PC-3 (cell line): Measurements from ENCODE around the gene RSF1. TPM values are rescaled to one million over a fixed set of nuclear protein-coding genes. Genes with fewer than 3 reads are reported as not detected.

Source experiments
- ATAC-seq: fragments of 200-7000 bp; cut with Tn5 transposase; 2 replicates; pipeline ENCODE4 v1.9.1; 2020; ENCODE audit warnings: mild to moderate bottlenecking, moderate library complexity
- BruUV-seq: library from RNA; stranded (reverse); fragments of 400-500 nt; replicated peaks from 2 replicates; lab custom pipeline; 2021; lab: Mats Ljungman, UMichigan
- CTCF ChIA-PET: fragments of 300-600 bp; sonication (Branson Sonifier 250); formaldehyde crosslinking; loops from one replicate; lab custom pipeline; 2022; ENCODE audit warnings: antibody characterized with exemption; lab: Charles Lee
- POLR2A ChIA-PET: fragments of 300-600 bp; sonication (Branson Sonifier 250); formaldehyde crosslinking; loops from one replicate; lab custom pipeline; 2022; ENCODE audit warnings: antibody characterized with exemption; ENCODE audit not compliant: unreplicated experiment; lab: Charles Lee
- DNase-seq: peaks from one replicate; pipeline ENCODE4 v3.0.0-alpha.2; 2015
- H2AFZ ChIP-seq: fragments of 300-600 bp; sonication (generic); 2 replicates; pipeline ENCODE4 v1.6.0; 2016; ENCODE audit warnings: antibody characterized with exemption, low read length
- H3F3A ChIP-seq: fragments of 300-600 bp; sonication (generic); one replicate; pipeline ENCODE4 v1.6.0; 2017; ENCODE audit warnings: antibody characterized with exemption, low read length, control low read depth, mild to moderate bottlenecking; ENCODE audit not compliant: unreplicated experiment
- H3K27ac ChIP-seq: fragments of 300-600 bp; sonication (generic); 2 replicates; pipeline ENCODE4 v1.5.1; 2016; ENCODE audit warnings: mild to moderate bottlenecking, low read length
- H3K27me3 ChIP-seq: fragments of 300-600 bp; sonication (generic); 2 replicates; pipeline ENCODE4 v1.6.1; 2016; ENCODE audit warnings: low read length, mixed read lengths
- H3K36me3 ChIP-seq: fragments of 300-600 bp; sonication (generic); 2 replicates; pipeline ENCODE4 v1.6.1; 2016; ENCODE audit warnings: low read depth, mixed run types, low read length, mixed read lengths
- H3K4me1 ChIP-seq: fragments of 300-600 bp; sonication (generic); 2 replicates; pipeline ENCODE4 v1.5.1; 2016; ENCODE audit warnings: low read length; ENCODE audit not compliant: insufficient read depth
- H3K4me2 ChIP-seq: fragments of 300-600 bp; sonication (generic); 2 replicates; pipeline ENCODE4 v1.6.0; 2016; ENCODE audit warnings: low read length
- H3K4me3 ChIP-seq: fragments of 300-600 bp; sonication (generic); 2 replicates; pipeline ENCODE4 v1.5.1; 2016; ENCODE audit warnings: mild to moderate bottlenecking, low read length, mixed read lengths
- H3K79me2 ChIP-seq: fragments of 300-600 bp; sonication (generic); 2 replicates; pipeline ENCODE4 v1.6.1; 2017; ENCODE audit warnings: low read length, mixed read lengths
- H3K9ac ChIP-seq: fragments of 300-600 bp; sonication (generic); 2 replicates; pipeline ENCODE4 v1.6.0; 2016; ENCODE audit warnings: mild to moderate bottlenecking, low read length
- H3K9me2 ChIP-seq: fragments of 300-600 bp; sonication (generic); replicated peaks from 2 replicates; pipeline ENCODE4 v1.6.1; 2016; ENCODE audit warnings: mixed run types, low read length, mixed read lengths
- H3K9me3 ChIP-seq: fragments of 300-600 bp; sonication (generic); 2 replicates; pipeline ENCODE4 v1.6.1; 2016; ENCODE audit warnings: low read length, mixed read lengths
- H4K20me1 ChIP-seq: fragments of 300-600 bp; sonication (generic); 2 replicates; pipeline ENCODE4 v1.6.1; 2016; ENCODE audit warnings: low read length, mixed read lengths
- EZH2 ChIP-seq: fragments of 300-600 bp; sonication (generic); IDR thresholded peaks from one replicate; pipeline ENCODE4 v1.6.1; 2017; ENCODE audit warnings: antibody characterized with exemption, mild to moderate bottlenecking, low read length; ENCODE audit not compliant: unreplicated experiment
- EZH2phosphoT487 ChIP-seq: fragments of 300-600 bp; sonication (generic); IDR thresholded peaks from 2 replicates; pipeline ENCODE4 v1.6.1; 2018; ENCODE audit warnings: mild to moderate bottlenecking, antibody characterized with exemption, low read length, borderline replicate concordance
- intact Hi-C: fragments of 100-400 bp; cut with micrococcal nuclease; formaldehyde crosslinking; loops from 2 replicates; pipeline ENCODE4 v1.9.0; 2023
- total RNA-seq: library from RNA; depleted of rRNA; stranded (reverse); fragments of >200 nt; gene quantifications from 2 replicates; pipeline ENCODE4 v1.2.3, GENCODE V29; 2014
- TF ChIP-seq, protein P1 (sequence below): fragments of 300-600 bp; sonication (generic); conservative IDR thresholded peaks from 2 replicates; pipeline ENCODE4 v1.5.1; 2017; ENCODE audit warnings: antibody characterized with exemption, low read depth, mild to moderate bottlenecking, low read length

Gene RSF1
- total RNA-seq, 1 experiment from 2014 or later: 30.0 TPM

DNA sequence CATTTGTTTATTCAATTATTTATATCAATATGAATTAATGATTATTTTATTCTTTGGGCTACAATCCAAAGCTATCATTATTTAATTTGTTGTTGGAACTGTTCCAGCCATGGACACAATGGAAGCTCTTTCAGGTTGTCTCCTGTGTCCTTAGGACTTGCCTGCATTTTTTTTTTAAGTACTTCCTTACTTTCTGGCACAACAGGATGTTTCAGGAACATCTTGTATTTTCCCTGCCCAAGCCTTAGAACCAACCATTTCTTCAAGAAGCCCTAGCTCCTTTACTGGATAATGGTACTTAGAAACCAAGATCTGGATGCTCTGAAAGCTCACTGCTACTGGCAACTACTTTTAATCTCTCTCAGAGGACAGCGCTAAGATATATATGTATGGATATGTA lies 125.1 kb downstream of the RSF1 start:
- ATAC-seq: no peak
- H3K27ac ChIP-seq: no peak overlapping the region
- BruUV-seq: no TSS peak
- H3K27me3 ChIP-seq: no peaks in the 10 kb centered on the region
- H3K4me3 ChIP-seq: no peak overlapping the region
- no peak for DNase-seq
- no peaks in the 10 kb centered on the region for H3K9me2 ChIP-seq
- H3K79me2 ChIP-seq: no peaks in the 10 kb centered on the region
- peaks cover 15% of the 10 kb centered on the region; the same call in 1 of the 2 replicates for H3K36me3 ChIP-seq
- H3K9me3 ChIP-seq: no peaks in the 10 kb centered on the region
- no peaks in the 10 kb centered on the region for H3F3A ChIP-seq
- TF ChIP-seq EZH2: no peak
- no peak for TF ChIP-seq EZH2phosphoT487
- TF ChIP-seq, protein P1, sequence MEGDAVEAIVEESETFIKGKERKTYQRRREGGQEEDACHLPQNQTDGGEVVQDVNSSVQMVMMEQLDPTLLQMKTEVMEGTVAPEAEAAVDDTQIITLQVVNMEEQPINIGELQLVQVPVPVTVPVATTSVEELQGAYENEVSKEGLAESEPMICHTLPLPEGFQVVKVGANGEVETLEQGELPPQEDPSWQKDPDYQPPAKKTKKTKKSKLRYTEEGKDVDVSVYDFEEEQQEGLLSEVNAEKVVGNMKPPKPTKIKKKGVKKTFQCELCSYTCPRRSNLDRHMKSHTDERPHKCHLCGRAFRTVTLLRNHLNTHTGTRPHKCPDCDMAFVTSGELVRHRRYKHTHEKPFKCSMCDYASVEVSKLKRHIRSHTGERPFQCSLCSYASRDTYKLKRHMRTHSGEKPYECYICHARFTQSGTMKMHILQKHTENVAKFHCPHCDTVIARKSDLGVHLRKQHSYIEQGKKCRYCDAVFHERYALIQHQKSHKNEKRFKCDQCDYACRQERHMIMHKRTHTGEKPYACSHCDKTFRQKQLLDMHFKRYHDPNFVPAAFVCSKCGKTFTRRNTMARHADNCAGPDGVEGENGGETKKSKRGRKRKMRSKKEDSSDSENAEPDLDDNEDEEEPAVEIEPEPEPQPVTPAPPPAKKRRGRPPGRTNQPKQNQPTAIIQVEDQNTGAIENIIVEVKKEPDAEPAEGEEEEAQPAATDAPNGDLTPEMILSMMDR: no peak
- H3K9ac ChIP-seq: no peak overlapping the region
- H3K4me2 ChIP-seq: no peak overlapping the region
- no peak overlapping the region for H2AFZ ChIP-seq
- no peaks in the 10 kb centered on the region; the same call in 1 of the 2 replicates for H3K4me1 ChIP-seq
- POLR2A ChIA-PET: no interaction called here
- CTCF ChIA-PET: no interaction called here
- H4K20me1 ChIP-seq: no peaks in the 10 kb centered on the region
- intact Hi-C loops: no loop called here

DNA sequence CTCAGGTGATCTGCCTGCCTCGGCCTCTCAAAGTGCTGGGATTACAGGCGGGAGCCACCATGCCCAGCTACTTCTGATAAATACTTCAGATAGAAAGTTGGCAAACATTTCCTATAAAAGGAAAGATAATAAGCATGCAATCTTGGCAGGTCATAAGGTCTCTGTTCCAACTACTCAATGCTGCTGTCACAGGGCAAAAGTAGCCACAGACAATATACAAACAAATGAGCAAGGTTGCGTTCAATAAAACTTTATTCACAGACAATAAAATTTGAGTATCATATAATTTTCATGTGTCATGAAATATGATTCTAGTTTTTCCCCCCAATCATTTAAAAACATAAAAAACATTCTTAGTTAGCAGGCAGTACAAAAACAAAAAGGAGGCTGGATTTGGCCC lies 129.9 kb downstream of the RSF1 start:
- no TSS peak for BruUV-seq

DNA sequence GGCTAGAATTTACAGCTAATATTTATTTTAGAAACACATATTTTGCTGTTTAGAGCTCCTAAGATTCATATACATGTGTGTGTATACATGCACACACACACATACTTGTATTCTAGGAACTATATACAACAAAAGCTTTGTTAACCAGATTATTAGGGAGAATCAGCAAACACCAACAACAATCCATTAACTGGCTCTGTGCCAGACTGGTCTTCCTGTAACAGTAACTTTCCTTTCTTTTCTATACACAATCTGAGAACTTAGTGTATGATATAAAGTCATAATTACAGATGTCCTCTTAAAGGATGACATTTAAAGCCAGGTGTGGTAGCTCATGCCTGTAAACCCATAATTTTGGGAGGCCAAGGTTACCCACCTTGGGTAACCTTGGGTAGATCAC lies 133.4 kb downstream of the RSF1 start:
- CTCF ChIA-PET: no interaction called here
- no TSS peak for BruUV-seq
- H3K36me3 ChIP-seq: peaks cover 12% of the 10 kb centered on the region; the same call in 1 of the 2 replicates

More for the DNA sequence above, 129.9 kb downstream of the RSF1 start:
- Histone ChIP-seq H3K4me3 (no peak overlapping the region), H4K20me1 (no peaks in the 10 kb centered on the region), H3K9me3 (no peaks in the 10 kb centered on the region), H3K4me2 (no peak overlapping the region), H2AFZ (no peak overlapping the region), H3K79me2 (no peaks in the 10 kb centered on the region), H3K4me1 (0 out of 2 replicates have a peak, but pooled peaks cover 6% of the 10 kb centered on the region), H3K9ac (no peak overlapping the region), H3K9me2 (no peaks in the 10 kb centered on the region), H3K36me3 (peaks cover 6% of the 10 kb centered on the region; the same call in 1 of the 2 replicates), H3F3A (no peaks in the 10 kb centered on the region), H3K27me3 (no peaks in the 10 kb centered on the region), H3K27ac (no peak overlapping the region)
- POLR2A ChIA-PET: no interaction called here
- intact Hi-C loops: no loop called here
- no peak for DNase-seq
- no peak for TF ChIP-seq EZH2phosphoT487
- TF ChIP-seq EZH2: no peak
- TF ChIP-seq, protein P1: no peak
- ATAC-seq: no peak
- CTCF ChIA-PET: no interaction called here

More for the DNA sequence above, 133.4 kb downstream of the RSF1 start:
- no peak for ATAC-seq
- POLR2A ChIA-PET: no interaction called here
- Histone ChIP-seq H3K9ac (no peak overlapping the region), H2AFZ (no peak overlapping the region), H3K4me3 (no peak overlapping the region), H3K4me1 (0 out of 2 replicates have a peak, but pooled peaks cover 6% of the 10 kb centered on the region), H3K27me3 (no peaks in the 10 kb centered on the region), H3K4me2 (no peak overlapping the region), H4K20me1 (no peaks in the 10 kb centered on the region), H3F3A (no peaks in the 10 kb centered on the region), H3K79me2 (no peaks in the 10 kb centered on the region), H3K9me3 (no peaks in the 10 kb centered on the region), H3K27ac (no peak overlapping the region), H3K9me2 (no peaks in the 10 kb centered on the region)
- no peak for TF ChIP-seq EZH2
- no peak for DNase-seq
- intact Hi-C loops: no loop called here
